PC-3 (cell line): ENCODE data around the gene UBXN11.

Experiments
- CTCF ChIP-seq: fragments of 300-600 bp; sonication (generic); conservative IDR thresholded peaks from 2 replicates; pipeline ENCODE4 v1.5.1; 2017; ENCODE audit warnings: antibody characterized with exemption, low read depth, mild to moderate bottlenecking, low read length
- EZH2 ChIP-seq: fragments of 300-600 bp; sonication (generic); IDR thresholded peaks from one replicate; pipeline ENCODE4 v1.6.1; 2017; ENCODE audit warnings: antibody characterized with exemption, mild to moderate bottlenecking, low read length; ENCODE audit not compliant: unreplicated experiment

- TF ChIP-seq CTCF, result no peak
- no peak for TF ChIP-seq EZH2
These were observed 11.0 kb downstream of the UBXN11 start for GRCh38 chr1:26295194-26296138.
